ENCODE results near the gene SIPA1L2.

Gene SIPA1L2

GRCh38 chr1:232658386-232658785, 28.5 kb upstream of the SIPA1L2 start:
- no peak for TF ChIP-seq GATA2 (IDR thresholded peaks at IDR 0.05; ENCODE audit: low read depth, low read length)

- TF ChIP-seq GATA2 (IDR thresholded peaks at IDR 0.05; ENCODE audit: low read depth, low read length) = no peak
- no peak for TF ChIP-seq GATA3 (IDR thresholded peaks at IDR 0.05; ENCODE audit: low read depth, low read length)
Measured at GRCh38 chr1:232657426-232658005, 27.6 kb upstream of the SIPA1L2 start.

GRCh38 chr1:232655746-232656085, 25.8 kb upstream of the SIPA1L2 start:
- no peak for TF ChIP-seq GATA3 (IDR thresholded peaks at IDR 0.05; ENCODE audit: low read depth, low read length)
- no peak for TF ChIP-seq GATA2 (IDR thresholded peaks at IDR 0.05; ENCODE audit: low read depth, low read length)

- TF ChIP-seq GATA2 (IDR thresholded peaks at IDR 0.05; ENCODE audit: low read depth, low read length) (0 out of 2 replicates have a peak, but pooled peaks have one; percentile 6), GATA3 (IDR thresholded peaks at IDR 0.05; ENCODE audit: low read depth, low read length) (no peak)
Measured at GRCh38 chr1:232655028-232655745, 25.3 kb upstream of the SIPA1L2 start.

- TF ChIP-seq GATA2 (IDR thresholded peaks at IDR 0.05; ENCODE audit: low read depth, low read length) (no peak), GATA3 (IDR thresholded peaks at IDR 0.05; ENCODE audit: low read depth, low read length) (no peak)
Measured at GRCh38 chr1:232653789-232654188, 23.9 kb upstream of the SIPA1L2 start.

DNA sequence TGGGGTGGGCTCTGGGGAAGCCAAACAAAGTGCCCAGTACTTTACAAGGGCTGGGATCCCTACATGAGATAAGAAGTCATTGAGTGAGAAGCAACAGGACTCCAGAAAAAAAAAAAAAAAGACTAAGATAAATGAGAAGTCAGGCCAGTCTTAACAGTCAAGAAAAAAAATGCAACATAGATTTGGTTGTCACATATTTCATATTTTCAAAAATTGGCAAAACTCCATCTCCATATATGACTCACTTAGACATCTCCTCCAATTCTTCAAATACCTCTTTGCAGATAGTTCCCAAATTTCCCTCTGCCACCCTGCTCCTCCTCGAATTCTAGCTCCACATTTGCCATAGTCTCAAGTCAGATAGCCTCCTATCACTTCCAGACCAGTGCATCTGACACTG, 20.9 kb upstream of the SIPA1L2 start:
- no peak for TF ChIP-seq GATA2 (IDR thresholded peaks at IDR 0.05; ENCODE audit: low read depth, low read length)
- TF ChIP-seq GATA3 (IDR thresholded peaks at IDR 0.05; ENCODE audit: low read depth, low read length) = no peak

GRCh38 chr1:232650418-232650817, 20.5 kb upstream of the SIPA1L2 start:
- TF ChIP-seq GATA2 (IDR thresholded peaks at IDR 0.05; ENCODE audit: low read depth, low read length) = no peak
- no peak for TF ChIP-seq GATA3 (IDR thresholded peaks at IDR 0.05; ENCODE audit: low read depth, low read length)

GRCh38 chr1:232648316-232648715, 18.4 kb upstream of the SIPA1L2 start:
- TF ChIP-seq GATA3 (IDR thresholded peaks at IDR 0.05; ENCODE audit: low read depth, low read length) (no peak), GATA2 (IDR thresholded peaks at IDR 0.05; ENCODE audit: low read depth, low read length) (no peak)

- TF ChIP-seq GATA3 (IDR thresholded peaks at IDR 0.05; ENCODE audit: low read depth, low read length) (no peak), GATA2 (IDR thresholded peaks at IDR 0.05; ENCODE audit: low read depth, low read length) (no peak)
Measured at GRCh38 chr1:232644209-232644608, 14.3 kb upstream of the SIPA1L2 start.

- no peak for TF ChIP-seq GATA2 (IDR thresholded peaks at IDR 0.05; ENCODE audit: low read depth, low read length)
- TF ChIP-seq GATA3 (IDR thresholded peaks at IDR 0.05; ENCODE audit: low read depth, low read length) = no peak
Measured at GRCh38 chr1:232643251-232643650, 13.3 kb upstream of the SIPA1L2 start.

- TF ChIP-seq GATA2 (IDR thresholded peaks at IDR 0.05; ENCODE audit: low read depth, low read length) (no peak), GATA3 (IDR thresholded peaks at IDR 0.05; ENCODE audit: low read depth, low read length) (no peak)
Measured at GRCh38 chr1:232641507-232641906, 11.6 kb upstream of the SIPA1L2 start.

GRCh38 chr1:232636799-232637198, 6.9 kb upstream of the SIPA1L2 start:
- TF ChIP-seq GATA2 (IDR thresholded peaks at IDR 0.05; ENCODE audit: low read depth, low read length) (no peak), GATA3 (IDR thresholded peaks at IDR 0.05; ENCODE audit: low read depth, low read length) (no peak)

DNA sequence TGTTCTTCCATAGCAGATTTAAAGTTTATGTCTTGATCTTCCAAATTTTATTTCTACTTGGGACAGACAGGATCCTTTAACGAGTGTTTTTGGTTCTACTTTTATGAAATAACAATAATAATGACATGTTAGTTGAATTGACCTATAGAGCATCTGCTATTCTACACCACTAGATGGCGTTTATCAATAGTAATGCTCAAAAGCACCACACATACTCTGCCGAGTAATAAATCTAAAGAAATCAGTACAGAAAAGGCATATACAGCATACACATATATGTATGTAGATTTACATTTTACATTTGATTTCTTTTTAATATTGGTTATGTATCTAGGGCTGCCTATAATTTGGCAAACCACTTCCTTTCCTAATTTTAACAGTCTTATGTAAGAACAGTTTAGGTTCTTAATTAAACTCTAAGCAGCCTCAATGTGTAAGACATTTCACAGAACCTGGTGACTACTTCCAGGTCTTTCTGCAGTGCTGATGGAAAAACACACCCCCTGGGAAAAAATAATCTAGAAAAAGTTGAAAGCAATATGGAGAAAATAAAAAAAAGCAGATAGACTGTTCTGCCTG, 5.9 kb upstream of the SIPA1L2 start:
- TF ChIP-seq GATA3 (IDR thresholded peaks at IDR 0.05; ENCODE audit: low read depth, low read length) (no peak), GATA2 (IDR thresholded peaks at IDR 0.05; ENCODE audit: low read depth, low read length) (no peak)

- TF ChIP-seq GATA3 (IDR thresholded peaks at IDR 0.05; ENCODE audit: low read depth, low read length) (no peak), GATA2 (IDR thresholded peaks at IDR 0.05; ENCODE audit: low read depth, low read length) (no peak; the same call in 1 of the 2 replicates)
Measured at GRCh38 chr1:232635279-232635678, 5.3 kb upstream of the SIPA1L2 start.

- TF ChIP-seq GATA3 (IDR thresholded peaks at IDR 0.05; ENCODE audit: low read depth, low read length) (no peak), GATA2 (IDR thresholded peaks at IDR 0.05; ENCODE audit: low read depth, low read length) (no peak)
Measured at GRCh38 chr1:232634096-232634495, 4.2 kb upstream of the SIPA1L2 start.

All from SH-SY5Y (cell line).